Measurements from ENCODE around the gene BIRC6.
A peak's percentile ranks its signal among the peaks of the same experiment; 100 is the strongest.
"Not testable (repeated sequence)": the region's sequence is repeated elsewhere in the genome, so short reads cannot be mapped to it uniquely, and the experiment has no call there.

BIRC6 gene

GRCh38 chr2:32356681-32357317 is at the start of gene BIRC6:
Gene BIRC6 (plus strand): TSS chr2:32357023. CDS start chr2:32357162, 139 bp downstream.
- DNase-seq = peak; percentile 93 to 95

- DNase-seq = no peak
These were observed 46.2 kb upstream of the BIRC6 start for GRCh38 chr2:32310577-32310976.

- no peak for DNase-seq
These were observed 41.9 kb upstream of the BIRC6 start for GRCh38 chr2:32314886-32315285.

GRCh38 chr2:32328679-32329078 is 28.1 kb upstream of the BIRC6 start:
- DNase-seq = not testable (repeated sequence)

GRCh38 chr2:32329180-32329980 is 27.4 kb upstream of the BIRC6 start:
- DNase-seq = not testable (repeated sequence)

GRCh38 chr2:32330136-32330535 is 26.7 kb upstream of the BIRC6 start:
- no peak for DNase-seq

GRCh38 chr2:32342801-32343200 is 14.0 kb upstream of the BIRC6 start:
- no peak for DNase-seq

- not testable (repeated sequence) for DNase-seq
These were observed 6.0 kb upstream of the BIRC6 start for GRCh38 chr2:32350797-32351196.

GRCh38 chr2:32355976-32356680 is 695 bp upstream of the BIRC6 start:
- peak in 1 of 2 donors; percentile 6 for DNase-seq

- DNase-seq = peak; percentile 4 to 43
These were observed 691 bp downstream of the BIRC6 start for GRCh38 chr2:32357318-32358110.

GRCh38 chr2:32358111-32358482 is 1.3 kb downstream of the BIRC6 start:
- DNase-seq = peak in 1 of 2 donors; percentile 13

- DNase-seq = no peak
These were observed 3.6 kb downstream of the BIRC6 start for GRCh38 chr2:32360416-32360815.

GRCh38 chr2:32362997-32363396 is 6.2 kb downstream of the BIRC6 start:
- DNase-seq = not testable (repeated sequence)

GRCh38 chr2:32363597-32363996 is 6.8 kb downstream of the BIRC6 start:
- DNase-seq = no peak

GRCh38 chr2:32364290-32364689 is 7.5 kb downstream of the BIRC6 start:
- DNase-seq = not testable (repeated sequence)

GRCh38 chr2:32365679-32366078 is 8.9 kb downstream of the BIRC6 start:
- DNase-seq = not testable (repeated sequence)

GRCh38 chr2:32366595-32366994 is 9.8 kb downstream of the BIRC6 start:
- DNase-seq = no peak

- no peak for DNase-seq
These were observed 12.4 kb downstream of the BIRC6 start for GRCh38 chr2:32369222-32369621.

GRCh38 chr2:32370942-32371341 is 14.1 kb downstream of the BIRC6 start:
- not testable (repeated sequence) for DNase-seq

- no peak for DNase-seq
These were observed 15.8 kb downstream of the BIRC6 start for GRCh38 chr2:32372519-32373182.

GRCh38 chr2:32375228-32375892 is 18.5 kb downstream of the BIRC6 start:
- no peak for DNase-seq

- no peak for DNase-seq
These were observed 19.9 kb downstream of the BIRC6 start for GRCh38 chr2:32376756-32377155.

Measured in CD4-positive, alpha-beta T cell treated with Interferon alpha-2 for 1 hour (primary cell).